NT2/D1 (cell line): ENCODE data around the gene TOM1L1.

ENCODE experiments used
- SUZ12 ChIP-seq: IDR thresholded peaks from 2 replicates; pipeline ENCODE4 v1.6.1; 2011; ENCODE audit not compliant: insufficient read length, insufficient read depth; ENCODE audit errors: extremely low read depth
- YY1 ChIP-seq: IDR thresholded peaks from 2 replicates; pipeline ENCODE4 v1.6.1; 2011; ENCODE audit not compliant: insufficient read length, insufficient read depth
- ZNF274 ChIP-seq: IDR thresholded peaks from 2 replicates; pipeline ENCODE4 v1.6.1; 2011; ENCODE audit warnings: mild to moderate bottlenecking, low read depth, low read length

- no peak for TF ChIP-seq YY1
- TF ChIP-seq ZNF274, result no peak
- TF ChIP-seq SUZ12, result no peak
Observed at GRCh38 chr17:54933921-54934320, 33.3 kb downstream of the TOM1L1 start.
